Hypothalamus (tissue), 51 donors: ENCODE measurements around the gene DYNC1LI1.

Experiments
- DNase-seq, 51 donors: peaks; one replicate each; lab custom pipeline; 2025; lab: John Stamatoyannopoulos, UW

The DYNC1LI1 gene

GRCh38 chr3:32493437-32494414 is 76.9 kb downstream of the DYNC1LI1 start:
- no peak for DNase-seq

DNA sequence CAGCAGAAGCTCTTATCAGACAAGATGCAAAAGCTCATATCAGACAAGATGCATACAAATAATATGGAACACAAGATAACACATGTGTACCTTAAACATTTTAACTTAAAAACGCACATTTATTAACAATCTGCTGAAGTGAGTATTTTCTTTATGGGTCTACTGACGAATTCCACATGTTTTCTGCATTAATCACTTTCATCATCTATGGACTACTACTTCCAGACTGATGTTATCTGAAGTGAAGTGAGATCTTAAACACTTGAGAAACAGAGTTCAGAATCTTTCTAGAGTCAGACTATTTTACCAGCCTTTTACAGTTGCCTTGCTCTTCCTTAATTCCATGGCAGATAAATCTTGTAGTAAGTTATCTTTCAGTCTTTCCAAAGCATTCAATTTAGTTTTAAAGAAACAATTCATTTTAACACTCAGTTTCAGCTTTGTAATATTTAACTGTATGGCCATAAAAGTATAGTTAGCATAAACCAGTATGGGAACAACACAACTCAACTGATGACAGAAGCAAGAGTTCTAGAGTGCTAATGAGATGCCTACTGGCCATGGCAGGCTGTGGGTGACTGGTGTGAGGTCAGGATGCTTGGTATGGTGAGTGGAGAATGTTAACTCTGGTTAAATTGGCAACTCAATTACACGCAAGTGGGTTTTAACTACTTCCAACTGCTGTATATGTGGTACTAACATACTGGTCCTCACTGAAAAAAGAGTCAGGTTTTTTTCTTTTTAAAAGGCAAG is 77.8 kb downstream of the DYNC1LI1 start:
- DNase-seq = no peak

GRCh38 chr3:32488474-32489008 is 82.1 kb downstream of the DYNC1LI1 start:
- DNase-seq = no peak

- no peak for DNase-seq
Measured at GRCh38 chr3:32487781-32488473, 82.7 kb downstream of the DYNC1LI1 start.

- no peak for DNase-seq
Measured at GRCh38 chr3:32484436-32484835, 86.2 kb downstream of the DYNC1LI1 start.

DNA sequence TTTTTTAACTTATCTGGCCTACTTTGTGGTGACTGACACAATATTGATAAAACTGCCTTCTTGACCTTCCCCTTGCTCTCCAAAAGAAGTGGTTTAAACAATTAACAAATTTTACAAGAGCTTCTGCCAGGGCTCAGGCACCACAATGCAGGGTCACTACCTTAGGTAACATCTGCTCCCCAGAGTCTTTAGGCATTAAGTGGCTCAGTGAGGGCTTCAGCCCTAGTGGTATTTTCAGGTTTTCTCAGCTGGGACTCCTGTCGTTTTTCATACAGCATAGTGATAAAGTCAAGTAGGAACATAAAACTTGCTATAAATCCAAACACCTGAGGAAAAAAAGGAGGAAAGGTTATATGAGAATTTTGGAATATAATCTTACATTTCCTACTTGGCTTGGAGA is 86.9 kb downstream of the DYNC1LI1 start:
- DNase-seq = no peak

GRCh38 chr3:32482693-32483092 is 88.0 kb downstream of the DYNC1LI1 start:
- DNase-seq = no peak

GRCh38 chr3:32481791-32482631 is 88.6 kb downstream of the DYNC1LI1 start:
- no peak for DNase-seq

DNA sequence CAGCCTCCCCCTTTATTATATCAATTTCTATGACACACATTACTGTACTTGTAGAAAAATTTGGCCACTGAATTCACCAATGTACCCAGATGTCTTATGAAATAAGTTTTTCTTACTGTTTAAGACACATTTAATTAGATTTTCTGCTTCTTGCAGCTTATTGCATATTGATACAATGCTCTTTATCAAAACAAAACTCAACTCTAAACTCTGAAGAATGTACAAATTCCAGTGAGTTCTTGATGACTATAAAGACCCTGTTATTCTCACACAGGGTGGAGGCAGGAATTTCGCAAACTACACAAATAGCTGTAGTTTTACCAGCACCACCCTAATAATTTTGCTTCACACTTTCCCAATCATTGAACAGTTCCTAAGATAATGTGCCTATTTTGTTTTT is 90.1 kb downstream of the DYNC1LI1 start:
- no peak for DNase-seq
